Measurements from ENCODE around the gene SIPA1. TPM values are rescaled to one million over a fixed set of nuclear protein-coding genes. Genes with fewer than 3 reads are reported as not detected.

SIPA1 gene
- total and polyA plus RNA-seq, 2 of the 13 experiments (the other 11 are each of a cell fraction or from before 2014, with no cell fraction given): 5.8 to 7.7 TPM

- TF ChIP-seq CREBL2 (CRISPR knock-in tag; IDR thresholded peaks at IDR 0.05; ENCODE audit: borderline replicate concordance) (no peak), ZNF136 (CRISPR knock-in tag; IDR thresholded peaks at IDR 0.05; ENCODE audit: low read depth) (no peak), SMARCC2 (IDR thresholded peaks at IDR 0.05) (no peak), ZNF792 (CRISPR knock-in tag; IDR thresholded peaks at IDR 0.05) (no peak), GTF2F1 (IDR thresholded peaks at IDR 0.05; ENCODE audit: low read length) (no peak), KDM3A (CRISPR knock-in tag; IDR thresholded peaks at IDR 0.05; ENCODE audit: low read depth) (no peak), ZBTB1 (CRISPR knock-in tag; IDR thresholded peaks at IDR 0.05; ENCODE audit: borderline replicate concordance) (no peak), ZNF773 (CRISPR knock-in tag; IDR thresholded peaks at IDR 0.05; ENCODE audit: borderline replicate concordance) (no peak), ZBTB33 (CRISPR knock-in tag; IDR thresholded peaks at IDR 0.05) (no peak), TRAFD1 (CRISPR knock-in tag; IDR thresholded peaks at IDR 0.05; ENCODE audit: borderline replicate concordance) (no peak), ZSCAN22 (CRISPR knock-in tag; IDR thresholded peaks at IDR 0.05) (no peak), ZNF543 (CRISPR knock-in tag; IDR thresholded peaks at IDR 0.05) (peak; percentile 70; the same call in 1 of the 2 replicates), ZNF672 (CRISPR knock-in tag; IDR thresholded peaks at IDR 0.05) (no peak)
- TF ChIP-seq, protein P1, sequence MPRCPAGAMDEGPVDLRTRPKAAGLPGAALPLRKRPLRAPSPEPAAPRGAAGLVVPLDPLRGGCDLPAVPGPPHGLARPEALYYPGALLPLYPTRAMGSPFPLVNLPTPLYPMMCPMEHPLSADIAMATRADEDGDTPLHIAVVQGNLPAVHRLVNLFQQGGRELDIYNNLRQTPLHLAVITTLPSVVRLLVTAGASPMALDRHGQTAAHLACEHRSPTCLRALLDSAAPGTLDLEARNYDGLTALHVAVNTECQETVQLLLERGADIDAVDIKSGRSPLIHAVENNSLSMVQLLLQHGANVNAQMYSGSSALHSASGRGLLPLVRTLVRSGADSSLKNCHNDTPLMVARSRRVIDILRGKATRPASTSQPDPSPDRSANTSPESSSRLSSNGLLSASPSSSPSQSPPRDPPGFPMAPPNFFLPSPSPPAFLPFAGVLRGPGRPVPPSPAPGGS (CRISPR knock-in tag; IDR thresholded peaks at IDR 0.05): peak; percentile 8; the same call in 1 of the 2 replicates
- TF ChIP-seq, protein P2, sequence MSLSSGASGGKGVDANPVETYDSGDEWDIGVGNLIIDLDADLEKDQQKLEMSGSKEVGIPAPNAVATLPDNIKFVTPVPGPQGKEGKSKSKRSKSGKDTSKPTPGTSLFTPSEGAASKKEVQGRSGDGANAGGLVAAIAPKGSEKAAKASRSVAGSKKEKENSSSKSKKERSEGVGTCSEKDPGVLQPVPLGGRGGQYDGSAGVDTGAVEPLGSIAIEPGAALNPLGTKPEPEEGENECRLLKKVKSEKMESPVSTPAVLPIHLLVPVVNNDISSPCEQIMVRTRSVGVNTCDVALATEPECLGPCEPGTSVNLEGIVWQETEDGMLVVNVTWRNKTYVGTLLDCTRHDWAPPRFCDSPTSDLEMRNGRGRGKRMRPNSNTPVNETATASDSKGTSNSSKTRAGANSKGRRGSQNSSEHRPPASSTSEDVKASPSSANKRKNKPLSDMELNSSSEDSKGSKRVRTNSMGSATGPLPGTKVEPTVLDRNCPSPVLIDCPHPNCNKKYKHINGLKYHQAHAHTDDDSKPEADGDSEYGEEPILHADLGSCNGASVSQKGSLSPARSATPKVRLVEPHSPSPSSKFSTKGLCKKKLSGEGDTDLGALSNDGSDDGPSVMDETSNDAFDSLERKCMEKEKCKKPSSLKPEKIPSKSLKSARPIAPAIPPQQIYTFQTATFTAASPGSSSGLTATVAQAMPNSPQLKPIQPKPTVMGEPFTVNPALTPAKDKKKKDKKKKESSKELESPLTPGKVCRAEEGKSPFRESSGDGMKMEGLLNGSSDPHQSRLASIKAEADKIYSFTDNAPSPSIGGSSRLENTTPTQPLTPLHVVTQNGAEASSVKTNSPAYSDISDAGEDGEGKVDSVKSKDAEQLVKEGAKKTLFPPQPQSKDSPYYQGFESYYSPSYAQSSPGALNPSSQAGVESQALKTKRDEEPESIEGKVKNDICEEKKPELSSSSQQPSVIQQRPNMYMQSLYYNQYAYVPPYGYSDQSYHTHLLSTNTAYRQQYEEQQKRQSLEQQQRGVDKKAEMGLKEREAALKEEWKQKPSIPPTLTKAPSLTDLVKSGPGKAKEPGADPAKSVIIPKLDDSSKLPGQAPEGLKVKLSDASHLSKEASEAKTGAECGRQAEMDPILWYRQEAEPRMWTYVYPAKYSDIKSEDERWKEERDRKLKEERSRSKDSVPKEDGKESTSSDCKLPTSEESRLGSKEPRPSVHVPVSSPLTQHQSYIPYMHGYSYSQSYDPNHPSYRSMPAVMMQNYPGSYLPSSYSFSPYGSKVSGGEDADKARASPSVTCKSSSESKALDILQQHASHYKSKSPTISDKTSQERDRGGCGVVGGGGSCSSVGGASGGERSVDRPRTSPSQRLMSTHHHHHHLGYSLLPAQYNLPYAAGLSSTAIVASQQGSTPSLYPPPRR (CRISPR knock-in tag; IDR thresholded peaks at IDR 0.05; ENCODE audit: borderline replicate concordance): peak; percentile 32; the same call in 1 of the 2 replicates
- TF ChIP-seq, protein P3, sequence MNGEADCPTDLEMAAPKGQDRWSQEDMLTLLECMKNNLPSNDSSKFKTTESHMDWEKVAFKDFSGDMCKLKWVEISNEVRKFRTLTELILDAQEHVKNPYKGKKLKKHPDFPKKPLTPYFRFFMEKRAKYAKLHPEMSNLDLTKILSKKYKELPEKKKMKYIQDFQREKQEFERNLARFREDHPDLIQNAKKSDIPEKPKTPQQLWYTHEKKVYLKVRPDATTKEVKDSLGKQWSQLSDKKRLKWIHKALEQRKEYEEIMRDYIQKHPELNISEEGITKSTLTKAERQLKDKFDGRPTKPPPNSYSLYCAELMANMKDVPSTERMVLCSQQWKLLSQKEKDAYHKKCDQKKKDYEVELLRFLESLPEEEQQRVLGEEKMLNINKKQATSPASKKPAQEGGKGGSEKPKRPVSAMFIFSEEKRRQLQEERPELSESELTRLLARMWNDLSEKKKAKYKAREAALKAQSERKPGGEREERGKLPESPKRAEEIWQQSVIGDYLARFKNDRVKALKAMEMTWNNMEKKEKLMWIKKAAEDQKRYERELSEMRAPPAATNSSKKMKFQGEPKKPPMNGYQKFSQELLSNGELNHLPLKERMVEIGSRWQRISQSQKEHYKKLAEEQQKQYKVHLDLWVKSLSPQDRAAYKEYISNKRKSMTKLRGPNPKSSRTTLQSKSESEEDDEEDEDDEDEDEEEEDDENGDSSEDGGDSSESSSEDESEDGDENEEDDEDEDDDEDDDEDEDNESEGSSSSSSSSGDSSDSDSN (CRISPR knock-in tag; IDR thresholded peaks at IDR 0.05): no peak
Observed at GRCh38 chr11:65662799-65663638, 25.1 kb downstream of the SIPA1 start, which contains the start of gene RELA (continued).
